GM19372 (cell line): Measurements from ENCODE around the gene FAM107B.
"Not testable (repeated sequence)": the region's sequence is repeated elsewhere in the genome, so short reads cannot be mapped to it uniquely, and the experiment has no call there.

Experiments
- ATAC-seq: cut with Tn5 transposase; IDR thresholded peaks from one replicate; pipeline ENCODE4 v1.9.1; 2021; ENCODE audit warnings: mild to moderate bottlenecking, low read depth, moderate library complexity; ENCODE audit not compliant: unreplicated experiment

The FAM107B gene

DNA sequence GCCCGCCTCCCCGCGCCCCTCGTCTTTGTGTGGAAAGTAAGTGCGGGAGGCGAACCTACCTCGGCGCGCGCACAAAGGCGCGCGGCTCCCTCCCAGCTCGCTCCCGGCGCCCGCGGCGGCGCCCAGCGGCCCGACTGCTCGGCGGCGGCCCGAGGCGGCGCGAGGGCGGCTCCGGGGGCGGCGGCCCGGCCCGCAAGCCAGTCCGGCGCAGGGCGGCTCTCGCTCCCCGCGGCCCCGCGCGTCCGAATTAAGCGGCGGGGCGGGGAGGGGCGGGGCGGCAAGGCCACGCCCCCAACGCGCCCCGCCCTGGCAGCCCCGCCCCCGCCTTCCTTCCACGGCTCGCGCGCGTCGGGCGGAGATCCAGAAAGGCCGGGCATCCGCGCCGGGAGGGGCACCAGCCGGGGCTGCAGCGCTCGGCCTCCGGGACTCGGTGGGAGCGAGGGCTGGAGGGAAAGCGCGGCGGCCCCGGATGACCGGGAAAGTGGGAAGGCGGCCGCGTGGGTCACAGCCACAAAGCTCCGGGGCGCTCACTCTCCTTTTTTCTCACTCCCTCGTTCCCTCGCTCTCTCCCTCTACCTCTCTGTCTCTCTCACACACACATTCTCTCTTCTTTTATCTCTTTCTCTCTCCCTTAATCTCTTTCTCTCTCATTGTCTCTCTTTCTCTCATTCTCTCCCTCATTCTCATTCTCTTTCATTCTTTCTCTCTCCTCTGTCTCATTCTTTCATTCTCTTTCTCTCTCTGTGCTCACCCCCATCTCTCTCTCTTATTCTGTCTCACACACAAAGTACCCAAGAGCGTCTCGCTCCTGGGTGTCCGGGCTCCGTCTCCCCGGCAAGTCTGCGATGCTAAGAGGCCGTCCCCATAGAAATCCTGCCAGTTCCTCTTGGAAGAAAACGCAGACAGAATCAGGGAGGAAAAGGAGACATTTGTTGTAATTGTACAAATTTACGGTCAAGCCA, 170.2 kb downstream of the FAM107B start:
- peak; percentile 52 for ATAC-seq

DNA sequence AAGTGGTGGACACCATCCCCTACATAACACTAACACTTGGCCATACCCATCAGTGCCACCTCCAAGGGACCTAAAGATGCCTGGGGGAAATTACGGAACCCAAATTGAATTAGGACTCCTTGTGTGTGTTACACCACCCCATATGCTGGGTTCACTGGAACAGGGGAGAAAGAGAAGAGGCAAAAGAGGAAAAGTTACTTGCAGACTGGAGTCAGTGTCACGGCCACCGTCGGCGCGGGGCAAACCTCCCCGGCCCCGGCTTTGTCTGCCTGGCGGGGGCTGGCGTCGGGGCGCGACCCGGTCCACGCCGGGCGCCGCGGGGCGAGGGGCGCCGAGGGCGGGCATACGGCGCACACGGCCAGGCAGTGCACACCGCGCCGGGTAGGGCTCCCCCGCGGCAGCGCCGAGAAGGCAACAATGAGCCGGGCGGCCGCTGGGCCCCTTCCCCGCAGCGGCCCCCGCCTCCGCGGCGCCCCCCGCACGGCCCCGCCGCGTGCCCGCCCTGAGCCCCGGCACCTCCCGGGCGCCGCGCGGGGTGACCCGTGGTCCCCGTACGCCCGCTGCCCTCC, 171.1 kb downstream of the FAM107B start:
- ATAC-seq = peak; percentile 12

DNA sequence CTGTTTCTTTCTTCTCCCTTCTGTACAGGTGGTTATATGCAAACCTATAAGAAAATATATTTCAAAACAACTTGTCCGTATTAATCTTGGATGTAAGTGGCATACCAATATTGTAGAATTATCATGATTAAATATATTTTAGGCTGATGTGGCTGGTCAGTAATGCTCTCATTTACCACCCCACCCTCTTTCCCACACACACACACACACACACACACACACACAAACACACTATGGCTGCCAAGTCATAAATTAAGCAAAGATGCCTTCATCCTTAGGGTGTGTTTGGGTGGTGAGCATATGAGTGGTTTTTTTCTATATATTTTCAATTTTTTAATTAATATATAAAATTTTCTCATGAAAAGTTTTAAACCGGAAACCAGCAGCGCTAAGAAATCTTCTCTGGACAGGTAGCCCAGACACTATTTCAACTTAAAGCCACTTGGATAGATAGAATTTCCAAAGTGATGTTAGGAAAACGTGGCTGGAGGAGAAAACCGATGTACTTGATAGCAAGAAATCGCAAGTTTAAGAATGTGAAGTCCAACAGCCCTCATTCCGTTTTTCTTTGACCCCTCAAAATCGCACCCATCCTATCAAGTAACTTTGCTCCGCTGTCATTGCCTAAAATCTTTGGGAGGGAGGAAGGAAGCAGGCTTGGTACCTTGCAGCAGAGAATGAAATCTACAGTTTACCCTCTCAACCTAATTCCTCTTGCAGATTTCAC, 171.7 kb downstream of the FAM107B start:
- no peak for ATAC-seq

- ATAC-seq = peak; percentile 28
Observed at GRCh38 chr10:14601872-14602725, 172.6 kb downstream of the FAM107B start.

DNA sequence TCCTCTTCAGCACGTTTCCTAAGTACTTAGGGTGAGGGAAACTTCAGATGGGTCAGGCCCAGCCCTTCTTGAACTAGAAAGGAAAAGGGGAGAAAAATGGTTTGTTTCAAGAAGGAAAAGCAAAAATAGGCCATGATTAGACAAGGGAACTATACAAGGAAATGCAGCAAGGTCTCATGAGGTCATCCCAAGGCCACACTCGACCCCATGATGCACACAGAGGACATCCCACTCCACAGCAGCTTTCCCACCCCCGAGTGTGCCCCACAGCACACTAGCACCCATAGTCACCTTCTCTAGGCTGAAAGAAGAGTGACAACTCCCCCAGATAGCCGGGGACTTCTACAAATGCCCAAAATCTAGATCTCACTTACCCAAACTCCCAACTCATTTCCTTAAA, 173.4 kb downstream of the FAM107B start:
- no peak for ATAC-seq

- ATAC-seq = no peak
Observed at GRCh38 chr10:14600065-14600464, 174.6 kb downstream of the FAM107B start.

GRCh38 chr10:14598809-14599764, 175.6 kb downstream of the FAM107B start:
- no peak for ATAC-seq

- ATAC-seq = no peak
Observed at GRCh38 chr10:14595526-14596182, 179.0 kb downstream of the FAM107B start.

GRCh38 chr10:14594878-14595525, 179.7 kb downstream of the FAM107B start:
- no peak for ATAC-seq

- ATAC-seq = no peak
Observed at GRCh38 chr10:14593806-14594205, 180.9 kb downstream of the FAM107B start.

DNA sequence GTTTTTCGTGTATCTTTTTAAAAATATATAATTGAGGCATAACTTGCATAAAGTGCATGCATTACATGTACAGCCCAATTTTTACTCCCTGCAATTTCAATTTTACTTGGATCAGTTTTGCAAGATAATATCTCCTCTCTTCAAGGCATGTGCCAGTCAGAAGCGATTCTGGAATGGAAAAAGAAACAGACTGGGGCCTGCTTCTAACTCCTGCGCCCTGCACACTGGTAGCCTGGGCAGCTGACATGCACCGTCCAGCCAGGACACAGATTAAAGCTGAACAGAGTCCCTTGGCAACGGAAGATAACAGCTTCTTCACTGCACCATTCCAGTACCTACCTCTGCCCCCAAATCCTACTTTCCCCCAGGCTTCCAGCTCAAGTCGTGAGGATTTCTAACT, 182.1 kb downstream of the FAM107B start:
- ATAC-seq = no peak

- no peak for ATAC-seq
Observed at GRCh38 chr10:14592026-14592425, 182.7 kb downstream of the FAM107B start.

- not testable (repeated sequence) for ATAC-seq
Observed at GRCh38 chr10:14588938-14589294, 185.8 kb downstream of the FAM107B start.

GRCh38 chr10:14588084-14588937, 186.4 kb downstream of the FAM107B start:
- no peak for ATAC-seq

DNA sequence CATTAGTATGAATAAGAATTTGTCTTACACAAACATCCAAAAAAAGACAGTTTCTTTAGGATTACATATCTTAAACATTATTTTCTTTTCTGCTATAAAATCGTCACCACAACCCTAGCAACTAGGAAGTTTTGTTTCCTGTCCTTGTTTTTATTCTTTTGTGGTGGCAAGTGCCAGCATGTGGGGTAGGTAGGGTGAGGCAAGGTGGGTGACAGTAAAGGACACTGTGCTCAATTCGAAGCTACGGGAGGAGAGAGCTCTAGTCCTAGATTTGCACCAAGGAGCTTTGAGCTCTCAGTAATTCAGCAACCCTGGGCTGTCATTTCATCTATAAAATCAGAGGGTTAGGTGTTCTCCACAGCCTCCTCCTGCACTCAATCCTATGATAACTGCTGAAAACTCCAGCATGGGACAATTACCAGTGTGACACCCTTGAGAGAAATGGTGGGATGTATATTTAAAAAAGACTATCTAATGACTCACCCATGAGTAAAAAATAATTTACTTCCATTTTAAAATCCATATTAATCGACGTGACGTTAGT, 187.1 kb downstream of the FAM107B start:
- ATAC-seq = no peak

GRCh38 chr10:14586901-14587300, 187.8 kb downstream of the FAM107B start:
- no peak for ATAC-seq
